ENCODE results near the gene SOHLH1. TPM values are rescaled to one million over a fixed set of nuclear protein-coding genes. Genes with fewer than 3 reads are reported as not detected.

SOHLH1 gene
- total and polyA plus RNA-seq, 2 of the 13 experiments (the other 11 are each of a cell fraction or from before 2014, with no cell fraction given), result 0.15 TPM

GRCh38 chr9:135693771-135694170 is 5.5 kb downstream of the SOHLH1 start:
- TF ChIP-seq ZNF468 (CRISPR knock-in tag; IDR thresholded peaks at IDR 0.05), result no peak
- no peak for TF ChIP-seq ZNF24 (IDR thresholded peaks at IDR 0.05)
- no peak for TF ChIP-seq NFKBIZ (CRISPR knock-in tag; IDR thresholded peaks at IDR 0.05)
- no peak for TF ChIP-seq ATAD3A (CRISPR knock-in tag; IDR thresholded peaks at IDR 0.05)
- TF ChIP-seq ZNF605 (CRISPR knock-in tag; IDR thresholded peaks at IDR 0.05), result no peak
- TF ChIP-seq PITX1 (CRISPR knock-in tag; IDR thresholded peaks at IDR 0.05), result no peak
- TF ChIP-seq MTERF4 (CRISPR knock-in tag; IDR thresholded peaks at IDR 0.05), result no peak
- TF ChIP-seq ZBTB42 (CRISPR knock-in tag; IDR thresholded peaks at IDR 0.05), result no peak
- no peak for TF ChIP-seq AHDC1 (CRISPR knock-in tag; IDR thresholded peaks at IDR 0.05; ENCODE audit: borderline replicate concordance)
- TF ChIP-seq ZNF496 (CRISPR knock-in tag; IDR thresholded peaks at IDR 0.05; ENCODE audit: insufficient replicate concordance), result no peak
- ChIA-PET CTCF (ENCODE audit: low intra/inter-chr PET ratio, low total read pairs) (no interaction called here), POLR2A (no interaction called here)
- in situ Hi-C loops (cut with HindIII; ENCODE audit: extremely low pct_ligation_motif_present, low pct_unique_long_range_greater_than_20kb) (no loop called here), intact Hi-C loops (cut with micrococcal nuclease; ENCODE audit: unreplicated experiment) (no loop called here)
- BruUV-seq (replicated peaks), result no TSS peak
- Histone ChIP-seq H3K9me3 (ENCODE audit: low read length) (no peaks in the 10 kb centered on the region), H3K79me2 (ENCODE audit: insufficient read depth, low read length) (no peaks in the 10 kb centered on the region), H3K36me3 (replicated peaks in 1 of 2; ENCODE audit: control insufficient read depth in 1 of 2, insufficient read depth in 2 of 2, low read length in 2 of 2) (no peaks in the 10 kb centered on the region), H3K4me2 (ENCODE audit: low read depth, low read length) (no peak overlapping the region), H3K4me3 (replicated peaks in 1 of 3; ENCODE audit: insufficient read depth in 1 of 3, low read depth in 2 of 3, low read length in 3 of 3) (no peak overlapping the region), H3K9ac (ENCODE audit: insufficient read depth, low read depth, low read length) (no peak overlapping the region), H4K20me1 (ENCODE audit: insufficient read depth, low read length) (no peaks in the 10 kb centered on the region), H3K27ac (ENCODE audit: extremely low read length, insufficient read depth, low read length) (no peak overlapping the region), H2AFZ (ENCODE audit: low read length) (no peak overlapping the region), H3K4me1 (ENCODE audit: insufficient read depth, low read length) (no peaks in the 10 kb centered on the region), H3K27me3 (ENCODE audit: control insufficient read depth in 1 of 2, insufficient read depth in 2 of 2, low read length in 2 of 2) (peaks cover 31 to 93% of the 10 kb centered on the region in 2 experiments)
- no peak for FAIRE-seq
- ATAC-seq, result no peak
- 10% methylated on average over 6 of the region's 11 CpGs for WGBS (ENCODE audit: low lambda C conversion rate)
- no peak for DNase-seq (ENCODE audit: low spot score)

Data from HepG2 (cell line).